ENCODE results near the gene SNX33.

The SNX33 gene

DNA sequence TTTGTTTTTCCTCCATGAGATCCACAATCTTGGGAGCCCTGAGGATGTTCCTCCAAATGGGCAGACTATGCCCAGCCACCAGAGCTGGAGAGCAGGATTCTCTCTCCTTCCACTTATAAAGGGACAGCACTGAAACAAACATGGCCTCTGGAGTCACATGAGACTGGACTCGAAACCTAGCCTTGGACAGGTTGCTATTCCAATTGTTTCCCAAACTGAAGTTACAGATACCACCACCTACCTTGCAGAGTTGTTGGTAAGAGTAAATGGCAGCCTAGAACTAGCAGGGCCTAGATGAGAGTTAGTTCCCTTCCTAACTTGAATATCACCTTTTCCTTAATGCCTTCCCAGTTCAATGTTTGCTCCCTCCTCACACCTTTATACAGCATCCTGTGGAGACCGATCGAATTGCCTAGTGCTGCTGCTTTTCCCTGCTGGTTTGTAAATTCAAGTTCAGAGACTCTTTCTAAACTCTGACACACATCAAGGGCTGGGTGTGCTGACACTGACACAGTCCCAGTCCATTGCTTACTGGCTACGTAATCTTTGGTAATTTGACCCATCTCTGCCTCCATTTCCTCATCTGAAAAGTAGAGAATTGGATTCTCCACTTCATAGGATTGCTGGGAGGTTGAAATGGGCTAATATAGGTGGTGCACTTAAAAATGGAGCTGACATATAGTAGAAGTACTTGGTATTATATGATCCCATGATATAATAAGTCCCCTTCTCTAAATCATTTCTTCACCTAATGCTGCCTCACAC, 10.3 kb upstream of the SNX33 start:
- H3K4me3 ChIP-seq (ENCODE audit: low read depth, low read length) = no peak overlapping the region
- TF ChIP-seq, protein P1, sequence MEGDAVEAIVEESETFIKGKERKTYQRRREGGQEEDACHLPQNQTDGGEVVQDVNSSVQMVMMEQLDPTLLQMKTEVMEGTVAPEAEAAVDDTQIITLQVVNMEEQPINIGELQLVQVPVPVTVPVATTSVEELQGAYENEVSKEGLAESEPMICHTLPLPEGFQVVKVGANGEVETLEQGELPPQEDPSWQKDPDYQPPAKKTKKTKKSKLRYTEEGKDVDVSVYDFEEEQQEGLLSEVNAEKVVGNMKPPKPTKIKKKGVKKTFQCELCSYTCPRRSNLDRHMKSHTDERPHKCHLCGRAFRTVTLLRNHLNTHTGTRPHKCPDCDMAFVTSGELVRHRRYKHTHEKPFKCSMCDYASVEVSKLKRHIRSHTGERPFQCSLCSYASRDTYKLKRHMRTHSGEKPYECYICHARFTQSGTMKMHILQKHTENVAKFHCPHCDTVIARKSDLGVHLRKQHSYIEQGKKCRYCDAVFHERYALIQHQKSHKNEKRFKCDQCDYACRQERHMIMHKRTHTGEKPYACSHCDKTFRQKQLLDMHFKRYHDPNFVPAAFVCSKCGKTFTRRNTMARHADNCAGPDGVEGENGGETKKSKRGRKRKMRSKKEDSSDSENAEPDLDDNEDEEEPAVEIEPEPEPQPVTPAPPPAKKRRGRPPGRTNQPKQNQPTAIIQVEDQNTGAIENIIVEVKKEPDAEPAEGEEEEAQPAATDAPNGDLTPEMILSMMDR (IDR thresholded peaks at IDR 0.05; ENCODE audit: borderline replicate concordance, insufficient read depth, low read depth, low read length) = no peak

DNA sequence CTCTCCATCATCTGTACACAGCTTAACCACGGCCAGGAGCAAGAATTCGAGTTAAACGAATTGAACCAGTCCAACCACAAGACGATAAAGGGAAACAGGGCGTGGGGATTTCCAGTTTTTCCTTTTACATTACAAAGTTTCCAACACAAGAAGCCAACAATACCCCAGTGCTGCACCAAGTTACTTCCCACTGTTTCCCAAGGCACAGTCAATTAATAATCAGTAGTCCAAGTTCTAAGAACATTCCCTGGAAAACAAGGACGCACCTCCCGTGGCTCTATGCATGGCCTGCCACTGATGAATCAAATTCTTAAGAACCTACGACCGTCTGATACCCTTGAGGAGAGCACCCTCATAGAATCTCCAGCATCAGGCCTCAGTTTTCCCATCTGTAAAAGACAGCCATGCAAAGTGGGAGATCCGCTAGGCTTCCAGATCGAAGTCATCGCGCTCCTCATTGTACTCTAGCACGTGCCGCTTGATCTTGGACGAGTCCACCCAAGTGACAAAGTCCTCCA, 8.5 kb upstream of the SNX33 start:
- H3K4me3 ChIP-seq (ENCODE audit: low read depth, low read length) = peak overlapping the region; percentile 97
- TF ChIP-seq, protein P1 (IDR thresholded peaks at IDR 0.05; ENCODE audit: borderline replicate concordance, insufficient read depth, low read depth, low read length) = no peak

DNA sequence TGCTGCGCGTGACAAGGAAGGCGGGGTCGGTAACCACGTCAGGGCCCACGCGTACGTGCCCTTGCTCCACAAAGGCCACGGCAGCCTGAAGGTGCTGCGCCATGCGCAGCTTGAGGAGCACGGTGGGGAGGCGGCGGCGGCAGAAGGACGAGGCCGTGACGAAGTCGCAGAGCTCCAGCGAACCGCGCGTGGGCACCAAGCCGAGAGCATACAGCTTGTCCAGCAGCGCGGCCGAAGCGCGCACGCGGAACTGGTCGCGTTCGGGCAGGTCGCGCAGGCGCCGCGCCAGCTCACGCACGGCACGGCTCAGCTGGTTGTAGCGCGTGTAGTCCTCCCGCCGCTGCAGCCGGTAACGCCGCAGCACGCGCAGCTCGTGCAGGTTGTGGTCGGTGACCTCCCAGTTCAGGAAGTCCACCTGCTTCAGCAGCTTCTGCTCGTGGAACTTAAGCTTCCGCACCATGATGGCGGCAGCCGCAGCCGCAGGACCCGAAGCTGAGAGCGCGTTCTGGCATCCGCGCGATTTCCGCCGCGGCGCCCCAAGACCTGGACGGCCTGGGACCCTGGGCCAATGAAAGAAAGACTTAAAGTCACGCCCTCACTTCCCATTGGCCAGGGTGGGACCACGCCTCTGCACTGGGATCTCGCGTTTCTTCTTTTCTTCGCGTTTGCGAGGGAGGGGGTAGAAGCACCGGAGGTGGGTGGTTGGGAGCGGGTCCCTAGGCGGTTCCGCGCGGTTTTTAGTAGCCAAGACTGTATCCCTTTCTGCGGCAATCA, 7.8 kb upstream of the SNX33 start, which contains the start of gene IMP3:
Gene IMP3 (minus strand): TSS at position 516 of the 774 bp plus-strand sequence. CDS start 56 bp downstream, at position 460.
- TF ChIP-seq, protein P1 (IDR thresholded peaks at IDR 0.05; ENCODE audit: borderline replicate concordance, insufficient read depth, low read depth, low read length) = no peak
- H3K4me3 ChIP-seq (ENCODE audit: low read depth, low read length) = peak within 1 kb of the TSS; percentile 97

DNA sequence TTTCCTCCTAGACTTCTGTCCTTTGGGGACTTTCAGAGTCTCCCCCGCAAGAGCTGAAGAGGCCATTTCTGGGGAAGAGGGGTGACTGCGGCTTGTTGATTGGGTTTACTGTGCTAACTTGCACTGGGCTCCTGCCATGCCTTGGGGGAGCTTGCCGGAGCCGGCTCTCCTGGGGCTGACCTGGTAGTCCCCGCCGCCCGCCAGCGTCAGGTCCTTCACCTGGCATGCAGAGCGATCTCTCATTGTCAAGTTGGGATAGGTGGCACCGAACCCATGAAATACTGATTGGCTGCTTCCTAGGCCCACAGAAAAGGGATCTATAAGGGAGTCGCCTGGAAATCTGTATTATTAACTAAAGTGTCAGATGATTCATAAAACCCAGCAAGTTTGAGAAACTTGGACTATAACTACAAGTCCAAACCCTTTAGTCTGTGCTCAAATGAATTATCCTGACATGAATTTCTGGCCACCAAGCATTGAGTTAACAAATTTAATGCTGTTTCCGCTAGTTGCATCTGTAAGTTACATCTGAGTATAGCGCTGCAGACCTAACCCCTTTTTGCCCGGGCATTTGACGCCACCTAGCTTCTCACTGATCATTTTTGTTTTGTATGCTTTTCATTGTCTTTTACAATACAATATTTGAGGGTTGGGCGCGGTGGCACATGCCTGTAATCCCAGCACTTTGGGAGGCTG, 7.1 kb upstream of the SNX33 start:
- TF ChIP-seq, protein P1 (IDR thresholded peaks at IDR 0.05; ENCODE audit: borderline replicate concordance, insufficient read depth, low read depth, low read length) = peak; percentile 24; the same call in 1 of the 2 replicates

DNA sequence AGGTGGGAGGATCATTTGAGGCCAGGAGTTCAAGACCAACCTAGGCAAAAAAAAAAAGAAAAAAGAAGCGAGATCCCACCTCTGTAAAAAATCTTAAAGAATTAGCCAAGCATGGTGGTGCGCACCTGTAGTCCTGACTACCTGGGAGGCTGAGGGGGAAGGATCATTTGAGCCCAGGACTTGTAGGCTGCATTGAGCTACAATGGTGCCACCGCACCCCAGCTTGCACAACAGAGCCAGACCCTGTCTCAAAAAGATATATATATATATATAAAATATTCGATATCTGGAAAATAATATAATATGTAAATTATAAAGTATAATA, 6.6 kb upstream of the SNX33 start:
- TF ChIP-seq, protein P1 (IDR thresholded peaks at IDR 0.05; ENCODE audit: borderline replicate concordance, insufficient read depth, low read depth, low read length) = no peak
- H3K4me3 ChIP-seq (ENCODE audit: low read depth, low read length) = no peak overlapping the region

More for the DNA sequence above, 7.1 kb upstream of the SNX33 start:
- peak overlapping the region; percentile 97 for H3K4me3 ChIP-seq (ENCODE audit: low read depth, low read length)

DNA sequence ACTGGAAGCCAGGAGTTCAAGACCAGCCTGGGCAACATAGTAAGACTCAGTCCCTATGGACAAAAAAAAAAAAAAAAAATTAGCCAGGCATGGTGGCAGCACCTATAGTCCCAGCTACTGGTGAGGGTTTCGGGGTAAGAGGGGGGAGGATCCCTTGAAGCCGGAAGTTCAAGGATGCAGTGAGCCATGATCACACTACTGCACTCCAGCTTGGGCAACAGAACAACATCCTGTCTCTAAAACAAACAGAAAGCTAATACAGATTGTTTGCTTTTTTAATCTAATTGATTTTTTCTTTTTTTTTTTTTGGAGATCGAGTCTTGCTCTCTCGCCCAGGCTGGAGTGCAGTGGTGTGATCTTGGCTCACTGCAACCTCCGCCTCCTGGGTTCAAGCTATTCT, 6.1 kb upstream of the SNX33 start:
- TF ChIP-seq, protein P1 (IDR thresholded peaks at IDR 0.05; ENCODE audit: borderline replicate concordance, insufficient read depth, low read depth, low read length) = no peak

More for the DNA sequence above, 6.1 kb upstream of the SNX33 start:
- no peak overlapping the region for H3K4me3 ChIP-seq (ENCODE audit: low read depth, low read length)
